Measurements from ENCODE around the gene BACH2. TPM values are rescaled to one million over a fixed set of nuclear protein-coding genes. Genes with fewer than 3 reads are reported as not detected.

The BACH2 gene
- total RNA-seq, 4 donors from 2014 or later: 9.3 to 34.5 (median 11.1) TPM

GRCh38 chr6:90250405-90250804 is 46.2 kb downstream of the BACH2 start:
- intact Hi-C loops (cut with DNase I; ENCODE audit: low total_unique reads): no loop called here
- WGBS, 2 donors: 90 to 95% methylated on average over 2 of the region's 2 CpGs
- no peak for DNase-seq (ENCODE audit: low spot score in 2 of 2)
- H3K4me3 ChIP-seq (ENCODE audit: low read depth, poor library complexity, severe bottlenecking): no peak overlapping the region
- TF ChIP-seq POLR2A (IDR thresholded peaks at IDR 0.05) (no peak), CTCF (IDR thresholded peaks at IDR 0.05) (no peak)

GRCh38 chr6:90249458-90249857 is 47.2 kb downstream of the BACH2 start:
- intact Hi-C loops (cut with DNase I; ENCODE audit: low total_unique reads): no loop called here
- DNase-seq (ENCODE audit: low spot score in 2 of 2): no peak
- no peak overlapping the region for H3K4me3 ChIP-seq (ENCODE audit: low read depth, poor library complexity, severe bottlenecking)
- 96 to 97% methylated on average over 8 of the region's 8 CpGs for WGBS, 2 donors
- TF ChIP-seq POLR2A (IDR thresholded peaks at IDR 0.05) (no peak), CTCF (IDR thresholded peaks at IDR 0.05) (no peak)

- TF ChIP-seq POLR2A (IDR thresholded peaks at IDR 0.05) (no peak), CTCF (IDR thresholded peaks at IDR 0.05) (no peak)
- no peak overlapping the region for H3K4me3 ChIP-seq (ENCODE audit: low read depth, poor library complexity, severe bottlenecking)
- DNase-seq (ENCODE audit: low spot score in 2 of 2): no peak
- intact Hi-C loops (cut with DNase I; ENCODE audit: low total_unique reads): no loop called here
Observed at GRCh38 chr6:90249034-90249433, 47.6 kb downstream of the BACH2 start.

GRCh38 chr6:90247262-90247661 is 49.4 kb downstream of the BACH2 start:
- DNase-seq (ENCODE audit: low spot score in 2 of 2): no peak
- intact Hi-C loops (cut with DNase I; ENCODE audit: low total_unique reads): no loop called here
- H3K4me3 ChIP-seq (ENCODE audit: low read depth, poor library complexity, severe bottlenecking): no peak overlapping the region
- TF ChIP-seq POLR2A (IDR thresholded peaks at IDR 0.05) (no peak), CTCF (IDR thresholded peaks at IDR 0.05) (no peak)

GRCh38 chr6:90241229-90241880 is 55.3 kb downstream of the BACH2 start:
- H3K4me3 ChIP-seq (ENCODE audit: low read depth, poor library complexity, severe bottlenecking): no peak overlapping the region
- TF ChIP-seq POLR2A (IDR thresholded peaks at IDR 0.05) (no peak), CTCF (IDR thresholded peaks at IDR 0.05) (no peak)
- DNase-seq (ENCODE audit: low spot score in 2 of 2): no peak
- intact Hi-C loops (cut with DNase I; ENCODE audit: low total_unique reads): no loop called here
- WGBS, 2 donors: 59 to 72% methylated on average over 3 of the region's 3 CpGs
